ENCODE measurements around the gene RGS1. TPM values are rescaled to one million over a fixed set of nuclear protein-coding genes. Genes with fewer than 3 reads are reported as not detected.

The RGS1 gene
- total RNA-seq, 1 experiment from 2014 or later: not detected

- no peak overlapping the region for H3K27ac ChIP-seq (ENCODE audit: low read depth, low read length)
- H3K36me3 ChIP-seq (ENCODE audit: control insufficient read depth in 1 of 2, insufficient read depth in 2 of 2, low read length in 2 of 2): no peaks in the 10 kb centered on the region
- no peaks in the 10 kb centered on the region for H3K9me3 ChIP-seq (ENCODE audit: control insufficient read depth in 1 of 2, insufficient read depth in 1 of 2, low read depth in 1 of 2, low read length in 2 of 2)
- no peak for TF ChIP-seq EZH2 (IDR thresholded peaks at IDR 0.05)
- no peak for TF ChIP-seq ZFX (IDR thresholded peaks at IDR 0.05)
- TF ChIP-seq RAD21 (IDR thresholded peaks at IDR 0.05; ENCODE audit: low read depth): no peak
- no peak for TF ChIP-seq CEBPB (IDR thresholded peaks at IDR 0.05; ENCODE audit: low read depth)
- no peak for TF ChIP-seq POLR2A (IDR thresholded peaks at IDR 0.05; ENCODE audit: borderline replicate concordance, extremely low read depth, insufficient read depth, insufficient read length)
- no peak for TF ChIP-seq POLR2AphosphoS5 (IDR thresholded peaks at IDR 0.05; ENCODE audit: low read depth, low read length)
- TF ChIP-seq, protein P1, sequence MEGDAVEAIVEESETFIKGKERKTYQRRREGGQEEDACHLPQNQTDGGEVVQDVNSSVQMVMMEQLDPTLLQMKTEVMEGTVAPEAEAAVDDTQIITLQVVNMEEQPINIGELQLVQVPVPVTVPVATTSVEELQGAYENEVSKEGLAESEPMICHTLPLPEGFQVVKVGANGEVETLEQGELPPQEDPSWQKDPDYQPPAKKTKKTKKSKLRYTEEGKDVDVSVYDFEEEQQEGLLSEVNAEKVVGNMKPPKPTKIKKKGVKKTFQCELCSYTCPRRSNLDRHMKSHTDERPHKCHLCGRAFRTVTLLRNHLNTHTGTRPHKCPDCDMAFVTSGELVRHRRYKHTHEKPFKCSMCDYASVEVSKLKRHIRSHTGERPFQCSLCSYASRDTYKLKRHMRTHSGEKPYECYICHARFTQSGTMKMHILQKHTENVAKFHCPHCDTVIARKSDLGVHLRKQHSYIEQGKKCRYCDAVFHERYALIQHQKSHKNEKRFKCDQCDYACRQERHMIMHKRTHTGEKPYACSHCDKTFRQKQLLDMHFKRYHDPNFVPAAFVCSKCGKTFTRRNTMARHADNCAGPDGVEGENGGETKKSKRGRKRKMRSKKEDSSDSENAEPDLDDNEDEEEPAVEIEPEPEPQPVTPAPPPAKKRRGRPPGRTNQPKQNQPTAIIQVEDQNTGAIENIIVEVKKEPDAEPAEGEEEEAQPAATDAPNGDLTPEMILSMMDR (IDR thresholded peaks at IDR 0.05 in 2 of 3, conservative IDR thresholded peaks at IDR 0.05 in 1 of 3; ENCODE audit: borderline replicate concordance in 1 of 3, insufficient read depth in 1 of 3, low read depth in 2 of 3, low read length in 2 of 3): no peak
- no peak for TF ChIP-seq ATF3 (IDR thresholded peaks at IDR 0.05)
- TF ChIP-seq YY1 (IDR thresholded peaks at IDR 0.05; ENCODE audit: extremely low read depth, insufficient replicate concordance, low read depth, low read length): no peak
- TF ChIP-seq EGR1 (IDR thresholded peaks at IDR 0.05; ENCODE audit: low read depth): no peak
- no peak for TF ChIP-seq ZNF274 (IDR thresholded peaks at IDR 0.05; ENCODE audit: low read depth, low read length)
- no peak for TF ChIP-seq FOSL1 (IDR thresholded peaks at IDR 0.05; ENCODE audit: low read depth)
- TF ChIP-seq CBX3 (IDR thresholded peaks at IDR 0.05; ENCODE audit: low read depth): no peak
- TF ChIP-seq, protein P2, sequence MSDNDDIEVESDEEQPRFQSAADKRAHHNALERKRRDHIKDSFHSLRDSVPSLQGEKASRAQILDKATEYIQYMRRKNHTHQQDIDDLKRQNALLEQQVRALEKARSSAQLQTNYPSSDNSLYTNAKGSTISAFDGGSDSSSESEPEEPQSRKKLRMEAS (IDR thresholded peaks at IDR 0.05): no peak
- TF ChIP-seq, protein P3, sequence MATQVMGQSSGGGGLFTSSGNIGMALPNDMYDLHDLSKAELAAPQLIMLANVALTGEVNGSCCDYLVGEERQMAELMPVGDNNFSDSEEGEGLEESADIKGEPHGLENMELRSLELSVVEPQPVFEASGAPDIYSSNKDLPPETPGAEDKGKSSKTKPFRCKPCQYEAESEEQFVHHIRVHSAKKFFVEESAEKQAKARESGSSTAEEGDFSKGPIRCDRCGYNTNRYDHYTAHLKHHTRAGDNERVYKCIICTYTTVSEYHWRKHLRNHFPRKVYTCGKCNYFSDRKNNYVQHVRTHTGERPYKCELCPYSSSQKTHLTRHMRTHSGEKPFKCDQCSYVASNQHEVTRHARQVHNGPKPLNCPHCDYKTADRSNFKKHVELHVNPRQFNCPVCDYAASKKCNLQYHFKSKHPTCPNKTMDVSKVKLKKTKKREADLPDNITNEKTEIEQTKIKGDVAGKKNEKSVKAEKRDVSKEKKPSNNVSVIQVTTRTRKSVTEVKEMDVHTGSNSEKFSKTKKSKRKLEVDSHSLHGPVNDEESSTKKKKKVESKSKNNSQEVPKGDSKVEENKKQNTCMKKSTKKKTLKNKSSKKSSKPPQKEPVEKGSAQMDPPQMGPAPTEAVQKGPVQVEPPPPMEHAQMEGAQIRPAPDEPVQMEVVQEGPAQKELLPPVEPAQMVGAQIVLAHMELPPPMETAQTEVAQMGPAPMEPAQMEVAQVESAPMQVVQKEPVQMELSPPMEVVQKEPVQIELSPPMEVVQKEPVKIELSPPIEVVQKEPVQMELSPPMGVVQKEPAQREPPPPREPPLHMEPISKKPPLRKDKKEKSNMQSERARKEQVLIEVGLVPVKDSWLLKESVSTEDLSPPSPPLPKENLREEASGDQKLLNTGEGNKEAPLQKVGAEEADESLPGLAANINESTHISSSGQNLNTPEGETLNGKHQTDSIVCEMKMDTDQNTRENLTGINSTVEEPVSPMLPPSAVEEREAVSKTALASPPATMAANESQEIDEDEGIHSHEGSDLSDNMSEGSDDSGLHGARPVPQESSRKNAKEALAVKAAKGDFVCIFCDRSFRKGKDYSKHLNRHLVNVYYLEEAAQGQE (IDR thresholded peaks at IDR 0.05; ENCODE audit: low read depth): no peak
- no peak for TF ChIP-seq ZBTB33 (IDR thresholded peaks at IDR 0.05; ENCODE audit: extremely low read depth, insufficient replicate concordance, low read length)
- no peak for TF ChIP-seq TCF7L2 (IDR thresholded peaks at IDR 0.05; ENCODE audit: borderline replicate concordance, extremely low read depth, insufficient read depth, insufficient read length)
- no peak overlapping the region for H3K4me3 ChIP-seq (replicated peaks in 1 of 2; ENCODE audit: low read depth in 1 of 2, low read length in 2 of 2)
- no peaks in the 10 kb centered on the region for H3K79me2 ChIP-seq (ENCODE audit: insufficient read depth, low read length)
- ChIA-PET POLR2A (no interaction called here), RAD21 (ENCODE audit: low non-redundant PET in 1 of 2, low total read pairs in 2 of 2, uncharacterized antibody in 2 of 2, unreplicated experiment in 2 of 2) (no interaction called here), CTCF (no interaction called here)
- intact Hi-C loops (cut with micrococcal nuclease): no loop called here
- H3K4me1 ChIP-seq (ENCODE audit: control insufficient read depth in 1 of 2, insufficient read depth in 2 of 2, low read length in 2 of 2): no peaks in the 10 kb centered on the region
- no peak overlapping the region for H2AFZ ChIP-seq (ENCODE audit: low read depth, low read length, poor library complexity, severe bottlenecking)
- no peaks in the 10 kb centered on the region for H4K20me1 ChIP-seq (ENCODE audit: insufficient read depth)
- DNase-seq (ENCODE audit: low read depth, low spot score) (no peak), ATAC-seq (no peak)
- no peaks in the 10 kb centered on the region for H3K27me3 ChIP-seq (ENCODE audit: insufficient read depth, low read length)
- no peak overlapping the region for H3K9ac ChIP-seq (ENCODE audit: low read length)
- no peak overlapping the region for H3K4me2 ChIP-seq (ENCODE audit: low read length)
- H3K9me2 ChIP-seq (ENCODE audit: insufficient read depth): no peaks in the 10 kb centered on the region
- no TSS peak for BruUV-seq (replicated peaks)
Measured at GRCh38 chr1:192587386-192588266, 12.1 kb downstream of the RGS1 start.

Measured in HCT116 (cell line).